Hematopoietic multipotent progenitor cell (in vitro differentiated cells): ENCODE data around the gene SYCN. TPM values are rescaled to one million over a fixed set of nuclear protein-coding genes. Genes with fewer than 3 reads are reported as not detected.
"Not testable (repeated sequence)": the region's sequence is repeated elsewhere in the genome, so short reads cannot be mapped to it uniquely, and the experiment has no call there.

Experiments used
- DNase-seq, 3 donors: peaks; one replicate each; pipeline ENCODE4 v3.0.0-alpha.2; 2011 to 2015; ENCODE audit warnings: low read depth in 2 of 3, low spot score in 2 of 3
- total RNA-seq: library from RNA; depleted of rRNA; stranded (reverse); fragments of >200 nt; gene quantifications from one replicate; pipeline ENCODE4 v1.2.3, GENCODE V29; 2012

Gene SYCN
- not detected for total RNA-seq

- peak in 1 of 3 donors; percentile 11 for DNase-seq
Observed at GRCh38 chr19:39203372-39204341, at the start of gene SYCN. SYCN (minus strand) TSS chr19:39204263; CDS start chr19:39204254, 9 bp downstream.

DNA sequence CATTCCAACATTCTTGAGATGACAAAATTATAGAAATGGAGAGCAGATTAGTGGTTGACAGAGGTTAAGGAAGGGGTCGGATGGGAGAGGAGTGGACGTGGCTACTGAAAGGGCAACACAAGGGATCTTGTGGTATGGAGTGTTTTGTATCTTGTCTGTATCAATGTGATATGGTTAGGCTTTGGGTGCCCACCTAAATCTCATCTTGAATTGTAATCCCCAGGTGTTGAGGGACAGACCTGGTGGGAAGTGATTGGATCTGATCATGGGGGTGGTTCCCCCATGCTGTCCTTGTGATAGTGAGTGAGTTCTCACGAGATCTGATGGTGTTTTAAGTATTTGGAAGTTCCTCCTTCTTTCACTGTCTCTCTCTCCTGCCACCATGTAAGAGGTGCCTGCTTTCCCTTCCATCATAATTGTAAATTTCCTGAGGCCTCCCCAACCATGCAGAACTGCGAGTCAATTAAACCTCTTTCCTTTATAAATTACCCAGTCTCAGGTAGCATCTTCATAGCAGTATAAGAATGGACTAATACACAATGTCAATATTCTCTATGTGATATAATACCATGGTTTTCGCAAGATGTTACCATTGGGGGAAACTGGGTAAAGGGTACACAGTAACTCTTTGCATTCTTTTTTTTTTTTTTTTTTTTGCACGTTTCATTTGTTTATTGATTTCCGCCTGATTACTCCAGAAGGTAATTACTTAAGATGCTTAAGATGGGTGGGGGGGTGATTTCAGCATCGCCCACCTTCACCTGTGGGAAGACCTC, 49.5 kb upstream of the SYCN start:
- no peak for DNase-seq

GRCh38 chr19:39252458-39252857, 48.4 kb upstream of the SYCN start:
- DNase-seq: peak in 2 of 3 donors; percentile 90 to 98

DNA sequence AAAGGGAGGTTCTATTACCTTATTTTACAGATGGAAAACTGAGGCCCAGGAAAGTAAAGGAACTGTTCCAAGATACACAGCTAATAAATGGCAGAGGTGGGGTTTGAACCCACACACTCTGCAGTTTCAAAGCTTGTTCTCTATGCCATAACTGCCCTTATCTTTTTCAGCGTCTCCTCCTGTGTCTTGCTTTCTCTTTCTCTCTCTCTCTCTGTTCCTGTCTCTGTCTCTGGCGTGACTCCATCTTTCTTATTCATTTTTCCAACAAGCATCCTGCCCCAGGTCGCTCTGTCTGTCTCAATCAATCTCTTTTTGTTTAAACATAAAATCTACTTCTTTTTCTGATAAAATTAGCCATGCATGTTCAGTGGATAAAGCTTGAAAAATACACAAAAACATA, 47.8 kb upstream of the SYCN start:
- DNase-seq: peak in 1 of 3 donors; percentile 42

DNA sequence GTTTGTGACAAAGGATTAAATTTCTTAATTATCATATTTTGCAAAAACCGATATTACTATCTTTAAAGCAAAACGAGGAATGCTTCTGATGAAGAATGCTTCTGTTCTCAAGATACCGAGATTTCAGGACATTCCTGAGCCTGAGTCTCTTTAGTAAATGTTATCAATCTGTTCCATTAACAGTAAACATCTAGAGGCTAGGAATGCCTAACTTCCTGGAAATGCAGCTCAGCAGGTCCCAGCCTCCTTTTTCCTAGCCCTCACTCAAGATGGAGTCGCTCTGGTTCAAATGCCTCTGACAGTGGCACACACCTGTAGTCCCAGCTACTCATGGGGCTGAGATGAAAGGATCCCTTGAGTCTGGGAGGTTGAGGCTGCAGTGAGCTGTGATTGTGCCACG, 47.0 kb upstream of the SYCN start:
- no peak for DNase-seq

DNA sequence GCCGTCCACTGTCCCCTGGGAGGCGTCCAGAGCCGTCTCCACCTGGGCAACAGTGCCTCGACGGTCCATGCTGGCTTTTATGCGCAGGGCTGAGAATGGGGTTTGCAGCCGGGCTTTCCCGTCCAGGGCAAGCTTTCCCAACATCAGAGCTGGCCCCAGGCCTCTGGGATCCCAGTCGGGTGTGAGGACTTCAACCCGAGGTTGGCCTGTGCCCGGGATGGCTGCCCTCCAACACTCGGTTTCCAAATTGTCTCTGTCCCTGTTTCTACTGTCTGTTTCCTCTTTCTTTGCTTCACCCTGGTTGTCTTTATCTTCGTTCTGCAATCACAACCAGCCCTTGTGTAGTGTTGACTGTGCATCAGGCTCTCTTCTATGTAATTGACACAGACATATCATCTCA, 44.7 kb upstream of the SYCN start, which contains the start of gene IFNL4:
IFNL4 (minus strand) TSS at position 51 of the 400 bp plus-strand sequence.
- DNase-seq: no peak

GRCh38 chr19:39247701-39248664, 43.9 kb upstream of the SYCN start:
- no peak for DNase-seq

- DNase-seq: peak in 1 of 3 donors; percentile 49
Observed at GRCh38 chr19:39246951-39247669, 43.0 kb upstream of the SYCN start.

- DNase-seq: not testable (repeated sequence)
Observed at GRCh38 chr19:39245166-39245565, 41.1 kb upstream of the SYCN start.

DNA sequence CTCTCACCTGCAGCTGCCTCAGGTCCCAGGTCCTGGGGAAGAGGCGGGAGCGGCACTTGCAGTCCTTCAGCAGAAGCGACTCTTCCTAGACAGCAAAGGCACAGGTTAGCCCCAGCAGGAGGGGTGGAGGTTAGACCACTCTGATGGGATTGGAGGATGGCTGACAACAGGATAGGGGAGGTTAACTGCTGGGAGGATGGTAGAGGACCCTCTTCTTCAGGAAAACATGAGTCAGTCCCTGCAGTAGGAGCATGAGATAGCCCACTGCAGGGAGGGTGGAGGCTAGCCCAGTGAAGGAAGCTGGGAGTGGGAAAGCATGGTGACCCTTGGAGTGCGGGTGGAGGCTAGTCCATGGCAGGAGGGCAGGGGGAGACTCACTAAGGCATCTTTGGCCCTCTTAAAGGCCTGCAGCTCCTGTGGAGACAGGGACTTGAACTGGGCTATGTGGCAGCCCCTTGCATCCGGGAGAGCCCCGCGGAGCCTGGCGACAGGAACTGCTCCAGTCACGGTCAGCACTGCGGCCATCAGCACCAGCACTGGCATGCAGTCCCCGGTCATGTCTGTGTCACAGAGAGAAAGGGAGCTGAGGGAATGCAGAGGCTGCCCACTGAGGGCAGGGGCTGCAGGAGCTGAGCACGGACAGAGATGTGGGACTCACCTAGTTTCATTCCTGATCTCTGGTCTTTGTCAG, 40.5 kb upstream of the SYCN start, which contains the start of gene IFNL3:
IFNL3 (minus strand) TSS at position 597 of the 691 bp plus-strand sequence; CDS start at position 558, 39 bp downstream.
- not testable (repeated sequence) for DNase-seq

DNA sequence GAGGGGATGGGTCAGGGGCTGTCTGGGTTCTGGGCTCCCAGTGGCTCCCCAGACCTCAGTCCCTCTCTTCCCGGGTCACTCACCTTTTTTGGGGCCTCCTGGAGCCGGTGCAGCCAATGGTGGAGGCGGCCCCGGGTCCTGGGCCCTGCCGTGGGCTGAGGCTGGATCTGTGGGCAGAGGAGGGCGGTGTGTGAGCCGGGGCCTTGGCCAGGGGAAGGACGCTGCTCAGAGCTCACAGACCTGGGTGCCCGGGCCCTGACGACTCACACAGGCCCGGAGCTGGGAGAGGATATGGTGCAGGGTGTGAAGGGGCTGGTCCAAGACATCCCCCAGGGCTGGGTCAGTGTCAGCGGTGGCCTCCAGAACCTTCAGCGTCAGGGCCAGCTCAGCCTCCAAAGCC, 39.7 kb upstream of the SYCN start:
- DNase-seq: not testable (repeated sequence)

GRCh38 chr19:39240421-39240820, 36.4 kb upstream of the SYCN start:
- no peak for DNase-seq

- DNase-seq: no peak
Observed at GRCh38 chr19:39238944-39239343, 34.9 kb upstream of the SYCN start.

GRCh38 chr19:39238209-39238608, 34.1 kb upstream of the SYCN start:
- no peak for DNase-seq

- DNase-seq: peak in 2 of 3 donors; percentile 56 to 58
Observed at GRCh38 chr19:39237200-39238184, 33.4 kb upstream of the SYCN start.

DNA sequence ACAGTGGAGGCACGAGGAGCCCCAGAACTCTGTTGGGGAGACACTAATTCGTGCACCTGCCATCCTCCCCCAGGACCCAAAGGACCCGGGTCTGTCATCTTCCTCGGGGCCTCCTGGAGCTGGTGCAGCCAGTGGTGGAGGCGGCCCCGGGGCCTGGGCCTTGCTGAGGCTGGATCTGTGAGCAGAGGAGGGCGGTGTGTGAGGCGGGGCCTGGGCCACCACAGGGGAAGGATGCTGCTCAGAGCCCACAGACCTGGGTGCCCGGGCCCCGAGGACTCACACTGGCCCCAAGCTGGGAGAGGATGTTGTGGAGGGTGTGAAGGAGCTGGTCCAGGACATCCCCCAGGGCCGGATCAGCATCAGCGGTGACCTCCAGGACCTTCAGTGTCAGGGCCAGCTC, 32.5 kb upstream of the SYCN start:
- no peak for DNase-seq

DNA sequence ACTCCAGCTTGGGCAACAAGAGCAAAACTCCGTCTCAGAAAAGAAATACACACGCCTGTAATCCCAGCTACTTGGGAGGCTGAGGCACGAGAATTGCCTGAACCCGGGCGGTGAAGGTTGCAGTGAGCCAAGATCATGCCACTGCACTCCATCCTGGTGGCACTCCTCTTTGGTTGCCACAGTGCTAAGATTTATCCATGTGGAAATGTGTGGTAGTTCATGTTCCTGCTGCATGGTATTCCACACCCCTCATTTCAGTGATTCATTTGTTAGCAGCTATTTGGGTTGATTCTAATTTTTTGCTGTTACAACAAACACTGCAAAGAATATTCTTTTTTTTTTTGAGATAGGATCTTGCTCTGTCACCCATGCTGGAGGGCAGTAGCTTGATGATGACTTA, 28.6 kb upstream of the SYCN start:
- no peak for DNase-seq
